GM04503 (cell line): ENCODE data around the gene ZNF790.
"Not testable (repeated sequence)": the region's sequence is repeated elsewhere in the genome, so short reads cannot be mapped to it uniquely, and the experiment has no call there.

Experiments
- DNase-seq: peaks from one replicate; pipeline ENCODE4 v3.0.0-alpha.2; 2012; ENCODE audit warnings: low read depth

ZNF790 gene

GRCh38 chr19:36837906-36838783 lies at the start of gene ZNF790:
Gene ZNF790, minus strand, starts transcription at chr19:36838387. Its CDS starts 12,768 bp downstream, at chr19:36825619.
- peak; percentile 78 for DNase-seq

GRCh38 chr19:36876993-36877938 lies 39.1 kb upstream of the ZNF790 start:
- no peak for DNase-seq

GRCh38 chr19:36851898-36852297 lies 13.7 kb upstream of the ZNF790 start:
- no peak for DNase-seq

GRCh38 chr19:36850559-36851442 lies 12.6 kb upstream of the ZNF790 start, which contains the start of gene ZNF345:
Gene ZNF345, plus strand, starts transcription at chr19:36850876. Its CDS starts 25,955 bp downstream, at chr19:36876831.
- peak; percentile 80 for DNase-seq

GRCh38 chr19:36849701-36850558 lies 11.7 kb upstream of the ZNF790 start:
- DNase-seq, result peak; percentile 75

GRCh38 chr19:36847968-36848367 lies 9.8 kb upstream of the ZNF790 start:
- no peak for DNase-seq

- no peak for DNase-seq
Observed at GRCh38 chr19:36838784-36839324, 667 bp upstream of the ZNF790 start.

- no peak for DNase-seq
Observed at GRCh38 chr19:36837176-36837905, 846 bp downstream of the ZNF790 start.

GRCh38 chr19:36833430-36833829 lies 4.8 kb downstream of the ZNF790 start:
- no peak for DNase-seq

- no peak for DNase-seq
Observed at GRCh38 chr19:36821758-36822157, 16.4 kb downstream of the ZNF790 start.

- no peak for DNase-seq
Observed at GRCh38 chr19:36819130-36819630, 19.0 kb downstream of the ZNF790 start.

GRCh38 chr19:36807029-36807428 lies 31.2 kb downstream of the ZNF790 start:
- DNase-seq, result no peak

- no peak for DNase-seq
Observed at GRCh38 chr19:36805364-36805763, 32.8 kb downstream of the ZNF790 start.

GRCh38 chr19:36797786-36798108 lies 40.4 kb downstream of the ZNF790 start:
- DNase-seq, result no peak

GRCh38 chr19:36796714-36796992 lies 41.5 kb downstream of the ZNF790 start:
- no peak for DNase-seq

GRCh38 chr19:36791420-36792141 lies 46.6 kb downstream of the ZNF790 start:
- DNase-seq, result not testable (repeated sequence)

- DNase-seq, result no peak
Observed at GRCh38 chr19:36775768-36776167, 62.4 kb downstream of the ZNF790 start.

GRCh38 chr19:36773223-36773579 lies 65.0 kb downstream of the ZNF790 start:
- no peak for DNase-seq
